HEK293 (cell line): ENCODE results near the gene PRKAG2.

Source experiments
- ATF2 ChIP-seq: fragments of 450-650 bp; formaldehyde crosslinking; IDR thresholded peaks from 2 replicates; pipeline ENCODE4 v1.5.1; 2016; ENCODE audit warnings: missing biosample characterization, missing genetic modification characterization, low read depth
- GFI1B ChIP-seq: fragments of 450-650 bp; formaldehyde crosslinking; IDR thresholded peaks from 2 replicates; pipeline ENCODE4 v1.5.1; 2016; ENCODE audit warnings: missing biosample characterization, missing genetic modification characterization
- GLI4 ChIP-seq: fragments of 450-650 bp; formaldehyde crosslinking; IDR thresholded peaks from 2 replicates; pipeline ENCODE4 v1.5.1; 2016; ENCODE audit warnings: missing biosample characterization, missing genetic modification characterization
- PBX3 ChIP-seq: sonication (generic); formaldehyde crosslinking; IDR thresholded peaks from 2 replicates; pipeline ENCODE4 v1.8.1; 2022; ENCODE audit warnings: mild to moderate bottlenecking, moderate library complexity, missing genetic modification reagents
- RBAK ChIP-seq: fragments of 450-650 bp; formaldehyde crosslinking; IDR thresholded peaks from 2 replicates; pipeline ENCODE4 v1.5.1; 2016; ENCODE audit warnings: missing biosample characterization, missing genetic modification characterization
- REST ChIP-seq: fragments of 450-650 bp; formaldehyde crosslinking; IDR thresholded peaks from 2 replicates; pipeline ENCODE4 v1.5.1; 2016; ENCODE audit warnings: missing biosample characterization, missing genetic modification characterization
- SETDB1 ChIP-seq: IDR thresholded peaks from one replicate; pipeline ENCODE4 v1.6.1; 2017; ENCODE audit warnings: mild to moderate bottlenecking, low read length, moderate library complexity, mixed read lengths; ENCODE audit not compliant: insufficient read length
- SP7 ChIP-seq: fragments of 450-650 bp; formaldehyde crosslinking; IDR thresholded peaks from 2 replicates; pipeline ENCODE4 v1.5.1; 2016; ENCODE audit warnings: missing biosample characterization, missing genetic modification characterization
- ZBTB20 ChIP-seq: fragments of 450-650 bp; formaldehyde crosslinking; IDR thresholded peaks from 2 replicates; pipeline ENCODE4 v1.5.1; 2016; ENCODE audit warnings: missing biosample characterization, missing genetic modification characterization
- ZBTB44 ChIP-seq: fragments of 450-650 bp; IDR thresholded peaks from 2 replicates; pipeline ENCODE4 v1.5.1; 2018; ENCODE audit warnings: missing biosample characterization, mild to moderate bottlenecking, missing genetic modification characterization
- ZBTB48 ChIP-seq: fragments of 450-650 bp; formaldehyde crosslinking; IDR thresholded peaks from 2 replicates; pipeline ENCODE4 v1.5.1; 2016; ENCODE audit warnings: missing biosample characterization, missing genetic modification characterization
- ZBTB7A ChIP-seq: fragments of 450-650 bp; formaldehyde crosslinking; IDR thresholded peaks from 2 replicates; pipeline ENCODE4 v1.5.1; 2016; ENCODE audit warnings: low read depth, missing biosample characterization, missing genetic modification characterization
- ZFP3 ChIP-seq: fragments of 450-650 bp; formaldehyde crosslinking; IDR thresholded peaks from 2 replicates; pipeline ENCODE4 v1.5.1; 2016; ENCODE audit warnings: low read depth, missing biosample characterization, missing genetic modification characterization
- ZFP37 ChIP-seq: fragments of 450-650 bp; formaldehyde crosslinking; IDR thresholded peaks from 2 replicates; pipeline ENCODE4 v1.5.1; 2016; ENCODE audit warnings: missing biosample characterization, missing genetic modification characterization
- ZNF10 ChIP-seq: fragments of 450-650 bp; formaldehyde crosslinking; IDR thresholded peaks from 2 replicates; pipeline ENCODE4 v1.5.1; 2017; ENCODE audit warnings: missing biosample characterization, missing genetic modification characterization
- ZNF398 ChIP-seq: fragments of 450-650 bp; formaldehyde crosslinking; IDR thresholded peaks from 2 replicates; pipeline ENCODE4 v1.5.1; 2017; ENCODE audit warnings: missing biosample characterization, missing genetic modification characterization
- ZNF449 ChIP-seq: fragments of 450-650 bp; formaldehyde crosslinking; IDR thresholded peaks from 2 replicates; pipeline ENCODE4 v1.5.1; 2017; ENCODE audit warnings: missing biosample characterization, mild to moderate bottlenecking, missing genetic modification characterization, moderate library complexity
- ZNF514 ChIP-seq: fragments of 450-650 bp; formaldehyde crosslinking; IDR thresholded peaks from 2 replicates; pipeline ENCODE4 v1.5.1; 2016; ENCODE audit warnings: missing biosample characterization, missing genetic modification characterization
- ZNF530 ChIP-seq: fragments of 450-650 bp; formaldehyde crosslinking; IDR thresholded peaks from 2 replicates; pipeline ENCODE4 v1.5.1; 2016; ENCODE audit warnings: low read depth, missing biosample characterization, missing genetic modification characterization
- ZNF600 ChIP-seq: fragments of 450-650 bp; formaldehyde crosslinking; IDR thresholded peaks from 2 replicates; pipeline ENCODE4 v1.5.1; 2016; ENCODE audit warnings: missing biosample characterization, missing genetic modification characterization
- ZNF664 ChIP-seq: fragments of 450-650 bp; formaldehyde crosslinking; IDR thresholded peaks from 2 replicates; pipeline ENCODE4 v1.5.1; 2016; ENCODE audit warnings: missing biosample characterization, missing genetic modification characterization
- ZNF76 ChIP-seq: fragments of 450-650 bp; formaldehyde crosslinking; IDR thresholded peaks from 2 replicates; pipeline ENCODE4; 2016; ENCODE audit warnings: low read depth, missing biosample characterization, missing genetic modification characterization, borderline replicate concordance
- ZNF768 ChIP-seq: fragments of 450-650 bp; formaldehyde crosslinking; IDR thresholded peaks from 2 replicates; pipeline ENCODE4 v1.5.1; 2018; ENCODE audit warnings: missing biosample characterization, mild to moderate bottlenecking, missing genetic modification characterization
- ZXDB ChIP-seq: fragments of 450-650 bp; formaldehyde crosslinking; IDR thresholded peaks from 2 replicates; pipeline ENCODE4 v1.5.1; 2016; ENCODE audit warnings: missing biosample characterization, missing genetic modification characterization

Gene PRKAG2

GRCh38 chr7:151875942-151876898 lies 695 bp downstream of the PRKAG2 start (continued):
- TF ChIP-seq ZNF76 (tag by site-specific recombination) (peak; percentile 44; the same call in 1 of the 2 replicates), ZBTB44 (no peak), ATF2 (tag by site-specific recombination) (no peak), ZNF449 (peak; percentile 71), ZXDB (tag by site-specific recombination) (no peak; the same call in 1 of the 2 replicates), RBAK (tag by site-specific recombination) (no peak), SP7 (tag by site-specific recombination) (peak; percentile 52; the same call in 1 of the 2 replicates), ZNF398 (tag by site-specific recombination) (peak; percentile 87), ZNF530 (tag by site-specific recombination) (no peak), ZNF514 (tag by site-specific recombination) (no peak), PBX3 (CRISPR knock-in tag) (no peak), ZNF664 (tag by site-specific recombination) (0 out of 2 replicates have a peak, but pooled peaks have one; percentile 5), ZFP37 (tag by site-specific recombination) (no peak), ZBTB7A (no peak), GLI4 (tag by site-specific recombination) (no peak), REST (tag by site-specific recombination) (peak; percentile 59), ZNF10 (tag by site-specific recombination) (peak; percentile 9; the same call in 1 of the 2 replicates), ZNF600 (tag by site-specific recombination) (peak; percentile 76; the same call in 1 of the 2 replicates), ZBTB48 (tag by site-specific recombination) (peak; percentile 52; the same call in 1 of the 2 replicates), GFI1B (tag by site-specific recombination) (no peak), SETDB1 (no peak), ZFP3 (tag by site-specific recombination) (no peak), ZNF768 (tag by site-specific recombination) (no peak), ZBTB20 (tag by site-specific recombination) (peak; percentile 70)
